Lung (tissue), 12 donors: ENCODE data around the gene DPH1. TPM values are rescaled to one million over a fixed set of nuclear protein-coding genes. Genes with fewer than 3 reads are reported as not detected.

Experiments
- ATAC-seq: fragments of 200-7000 bp; cut with Tn5 transposase; one replicate; pipeline ENCODE4 v1.9.1; 2020; ENCODE audit warnings: moderate number of reproducible peaks; ENCODE audit not compliant: insufficient read depth, low FRiP score
- DNase-seq, 3 donors: peaks; one replicate each; pipeline ENCODE4 v3.0.0-alpha.2; 2013 to 2017
- H3K27ac ChIP-seq, 2 donors: one replicate each; pipeline ENCODE4 v1.5.1; 2013; ENCODE audit warnings: mild to moderate bottlenecking in 2 of 2, moderate library complexity in 2 of 2, control low read depth in 1 of 2, inconsistent platforms in 1 of 2, low read depth in 1 of 2, low read length in 1 of 2
- H3K27me3 ChIP-seq, 3 donors: one replicate each; pipeline ENCODE4 v1.5.1; 2013; ENCODE audit warnings: low read length in 2 of 3; ENCODE audit not compliant: control insufficient read depth in 3 of 3, insufficient read depth in 3 of 3
- H3K36me3 ChIP-seq, 4 donors: one replicate each; pipeline ENCODE4 v1.5.1; 2013; ENCODE audit warnings: low read length in 4 of 4, mild to moderate bottlenecking in 1 of 4, moderate library complexity in 1 of 4; ENCODE audit not compliant: control insufficient read depth in 4 of 4, insufficient read depth in 4 of 4
- H3K4me1 ChIP-seq, 5 donors: one replicate each; pipeline ENCODE4 v1.5.1; 2013; ENCODE audit warnings: low read length in 5 of 5, mild to moderate bottlenecking in 2 of 5, moderate library complexity in 1 of 5; ENCODE audit not compliant: control insufficient read depth in 5 of 5, insufficient read depth in 5 of 5
- H3K4me3 ChIP-seq: one replicate; pipeline ENCODE4 v1.5.1; 2013; ENCODE audit warnings: mild to moderate bottlenecking, control low read depth, moderate library complexity
- H3K9ac ChIP-seq, 2 donors: one replicate each; pipeline ENCODE4 v1.5.1; 2013; ENCODE audit warnings: low read length in 2 of 2, control low read depth in 1 of 2; ENCODE audit not compliant: insufficient read depth in 1 of 2
- H3K9me3 ChIP-seq, 4 donors: one replicate each; pipeline ENCODE4 v1.5.1; 2013; ENCODE audit warnings: low read length in 3 of 4, mild to moderate bottlenecking in 1 of 4, moderate library complexity in 1 of 4; ENCODE audit not compliant: control insufficient read depth in 4 of 4, insufficient read depth in 3 of 4
- CTCF ChIP-seq: IDR thresholded peaks from 2 replicates; pipeline ENCODE4 v1.5.1; 2012; ENCODE audit warnings: mild to moderate bottlenecking; ENCODE audit errors: control extremely low read depth, extremely low read depth
- WGBS, 2 donors: extraction: QIAGEN DNeasy Blood & Tissue Kit; methylation state at CpG; one replicate each; pipeline ENCODE4 v1.1.7; 2013; 5-methylcytosine and 5-hydroxymethylcytosine counted together
- polyA plus RNA-seq, 2 donors: library from polyadenylated mRNA; stranded (reverse); fragments of 200-250 nt; gene quantifications; one replicate each; pipeline ENCODE4 v1.2.1, GENCODE V29; 2013
- total RNA-seq, 2 donors: library from RNA; depleted of rRNA in 1 of 2; stranded (reverse); fragments of >200 nt in 1 of 2; gene quantifications; one replicate each; pipeline ENCODE4 v1.2.1, GENCODE V29; 2014 to 2021
- donor health status: control.
- donor health status: control.
- donor health status: Bipolar disorder and iron deficiency.
- donor health status: healthy.
- donor health status: DM: yes; HTN: yes; CAD: no.

DPH1 gene
- total and polyA plus RNA-seq, 4 donors: 21.1 to 37.8 (median 27.2) TPM

GRCh38 chr17:2055292-2056205 lies 25.6 kb downstream of the DPH1 start:
- Histone ChIP-seq H3K27me3 (peaks cover 0 to 13% (median 2%) of the 10 kb centered on the region in 3 donors), H3K9me3 (no peaks in the 10 kb centered on the region), H3K4me1 (peaks cover 0 to 35% (median 24%) of the 10 kb centered on the region in 5 donors), H3K4me3 (peak overlapping the region; percentile 47), H3K36me3 (peaks cover 0 to 25% (median 9%) of the 10 kb centered on the region in 4 donors), H3K27ac (peak overlapping the region; percentile 86 to 88), H3K9ac (no peak overlapping the region)
- ATAC-seq: no peak
- DNase-seq: peak; percentile 48 to 72 (median 61)
- no peak for TF ChIP-seq CTCF
- 2 to 5% methylated on average over 67 to 113 of the region's 113 CpGs for WGBS, 2 donors

- peak overlapping the region; percentile 78 to 83 for H3K27ac ChIP-seq
- H3K36me3 ChIP-seq: peaks cover 0 to 34% (median 12%) of the 10 kb centered on the region in 4 donors
- H3K27me3 ChIP-seq: peaks cover 0 to 12% (median 2%) of the 10 kb centered on the region in 3 donors
- H3K4me1 ChIP-seq: peaks cover 0 to 44% (median 27%) of the 10 kb centered on the region in 5 donors
- peak overlapping the region; percentile 26 for H3K4me3 ChIP-seq
- TF ChIP-seq CTCF: no peak
- WGBS, 2 donors: 17 to 31% methylated on average over 69 to 85 of the region's 85 CpGs
- ATAC-seq (no peak), DNase-seq (peak; percentile 62 to 68 (median 63))
- H3K9ac ChIP-seq: peak overlapping the region in 1 of 2 donors; percentile 32
- peaks cover 0 to 2% (median 0%) of the 10 kb centered on the region in 4 donors for H3K9me3 ChIP-seq
These were observed 26.5 kb downstream of the DPH1 start for GRCh38 chr17:2056206-2057174.

- no peak for TF ChIP-seq CTCF
- 21 to 34% methylated on average over 58 to 81 of the region's 81 CpGs for WGBS, 2 donors
- Histone ChIP-seq H3K4me3 (no peak overlapping the region), H3K36me3 (peaks cover 0 to 38% (median 14%) of the 10 kb centered on the region in 4 donors), H3K27ac (peak overlapping the region; percentile 78 to 83), H3K9me3 (peaks cover 0 to 2% (median 0%) of the 10 kb centered on the region in 4 donors), H3K27me3 (peaks cover 0 to 5% (median 2%) of the 10 kb centered on the region in 3 donors), H3K4me1 (peaks cover 0 to 52% (median 27%) of the 10 kb centered on the region in 5 donors), H3K9ac (no peak overlapping the region)
- ATAC-seq (no peak), DNase-seq (peak; percentile 43 to 53 (median 46))
These were observed 27.3 kb downstream of the DPH1 start for GRCh38 chr17:2057175-2057759.
